Left ventricle myocardium inferior (tissue), 1 donor: ENCODE results near the gene MLEC. TPM values are rescaled to one million over a fixed set of nuclear protein-coding genes. Genes with fewer than 3 reads are reported as not detected.
A peak's percentile ranks its signal among the peaks of the same experiment; 100 is the strongest.

ENCODE experiments used
- DNase-seq: peaks from one replicate; pipeline ENCODE4 v3.0.0-alpha.2; 2020
- H3K27ac ChIP-seq: fragments of 200-600 bp; replicated peaks from 2 replicates; pipeline ENCODE4 v1.8.0; 2021
- H3K27me3 ChIP-seq: fragments of 200-600 bp; 2 replicates; pipeline ENCODE4 v1.8.0; 2021; ENCODE audit warnings: low read depth
- H3K36me3 ChIP-seq: fragments of 200-600 bp; 2 replicates; pipeline ENCODE4 v1.8.0; 2021
- H3K4me1 ChIP-seq: fragments of 200-600 bp; 2 replicates; pipeline ENCODE4 v1.8.0; 2021
- H3K4me3 ChIP-seq: fragments of 200-600 bp; 2 replicates; pipeline ENCODE4 v1.8.0; 2021; ENCODE audit warnings: mild to moderate bottlenecking, moderate library complexity
- H3K9me3 ChIP-seq: fragments of 200-600 bp; replicated peaks from 2 replicates; pipeline ENCODE4 v1.8.0; 2021
- CTCF ChIP-seq: fragments of 200-600 bp; IDR thresholded peaks from 2 replicates; pipeline ENCODE4 v1.8.0; 2021; ENCODE audit warnings: antibody characterized with exemption, mild to moderate bottlenecking, borderline replicate concordance
- intact Hi-C: fragments of 100-400 bp; cut with micrococcal nuclease; formaldehyde crosslinking; loops from one replicate; pipeline ENCODE4 v1.11.0; 2022
- total RNA-seq: library from RNA; stranded (reverse); fragmentation: NEBNext Ultra II Directional; extraction: Animal tissue kit (Norgen Biotek cat#: 25700); gene quantifications from one replicate; pipeline ENCODE4 v1.2.1, GENCODE V29; 2021
- donor health status: DM: no; HTN: yes; CAD: no; lungs with severe emphysema.

MLEC gene
- total RNA-seq, 1 donor from 2014 or later = 120 TPM

GRCh38 chr12:120718055-120718454 lies 31.1 kb downstream of the MLEC start:
- no peak overlapping the region for H3K4me3 ChIP-seq
- no peaks in the 10 kb centered on the region for H3K27me3 ChIP-seq
- peaks cover 95% of the 10 kb centered on the region for H3K36me3 ChIP-seq
- no peaks in the 10 kb centered on the region for H3K9me3 ChIP-seq
- no peak overlapping the region for H3K27ac ChIP-seq
- intact Hi-C loops = no loop called here
- peaks cover 34% of the 10 kb centered on the region for H3K4me1 ChIP-seq
- DNase-seq = no peak
- TF ChIP-seq CTCF = no peak

DNA sequence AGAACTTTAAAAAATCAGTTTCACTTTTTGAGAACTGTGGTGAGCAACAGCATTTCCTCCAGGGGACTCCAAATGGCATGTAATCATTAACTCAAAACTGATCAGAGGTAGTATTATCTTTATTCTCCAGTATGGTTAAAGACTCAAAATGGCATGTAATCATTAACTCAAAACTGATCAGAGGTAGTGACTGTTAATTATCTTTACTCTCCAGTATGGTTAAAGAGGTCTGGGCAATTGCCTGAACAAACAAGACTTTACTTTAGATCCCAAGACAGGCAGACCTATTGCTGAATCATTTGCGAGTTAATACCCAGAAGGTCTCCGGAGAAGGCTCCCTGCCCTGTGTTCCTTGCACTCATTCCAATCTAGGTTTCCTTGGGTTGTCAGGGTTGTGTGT lies 32.1 kb downstream of the MLEC start:
- peaks cover 100% of the 10 kb centered on the region for H3K36me3 ChIP-seq
- H3K9me3 ChIP-seq = no peaks in the 10 kb centered on the region
- intact Hi-C loops = no loop called here
- TF ChIP-seq CTCF = no peak
- peaks cover 25% of the 10 kb centered on the region for H3K4me1 ChIP-seq
- DNase-seq = no peak
- H3K4me3 ChIP-seq = no peak overlapping the region
- H3K27ac ChIP-seq = no peak overlapping the region
- H3K27me3 ChIP-seq = no peaks in the 10 kb centered on the region

DNA sequence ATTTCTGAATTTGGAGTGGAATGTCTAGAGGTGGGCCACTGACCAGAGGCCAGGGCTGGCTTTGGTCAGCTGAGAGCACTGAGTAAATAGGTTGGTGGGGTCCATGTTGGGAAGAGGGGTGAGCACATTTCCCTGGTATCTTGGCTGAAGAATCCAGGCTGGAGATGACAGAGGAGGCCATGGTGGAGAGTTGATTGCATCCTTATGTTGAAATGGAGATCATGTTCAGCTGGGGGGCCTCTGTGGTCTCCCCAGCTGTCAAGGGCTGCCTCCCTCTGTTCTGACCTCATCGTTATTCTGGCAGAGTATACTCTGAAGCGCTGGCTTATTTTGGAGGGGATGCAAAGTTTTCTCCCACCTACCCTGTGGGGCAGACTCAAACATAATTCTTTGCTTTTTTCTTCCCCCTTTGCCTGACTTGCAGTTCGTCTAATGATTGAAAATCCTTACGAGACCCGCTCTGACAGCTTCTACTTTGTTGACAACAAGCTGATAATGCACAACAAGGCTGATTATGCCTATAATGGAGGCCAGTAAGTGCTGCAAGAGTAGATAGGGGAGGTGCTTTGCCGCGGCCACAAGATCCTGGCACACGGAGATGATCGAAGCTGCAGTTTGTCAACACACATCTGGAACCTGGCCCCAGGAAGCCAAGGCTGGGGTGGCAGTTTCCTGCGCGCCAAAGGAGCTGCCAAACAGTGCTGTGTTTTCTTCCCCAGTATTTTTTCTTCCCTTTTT lies 32.7 kb downstream of the MLEC start:
- no peaks in the 10 kb centered on the region for H3K27me3 ChIP-seq
- peaks cover 98% of the 10 kb centered on the region for H3K36me3 ChIP-seq
- H3K9me3 ChIP-seq = no peaks in the 10 kb centered on the region
- no peak for DNase-seq
- peak overlapping the region; percentile 55 for H3K27ac ChIP-seq
- H3K4me3 ChIP-seq = no peak overlapping the region
- intact Hi-C loops = no loop called here
- TF ChIP-seq CTCF = no peak
- H3K4me1 ChIP-seq = peaks cover 25% of the 10 kb centered on the region

- Histone ChIP-seq H3K4me3 (no peak overlapping the region), H3K36me3 (peaks cover 90% of the 10 kb centered on the region), H3K4me1 (peaks cover 32% of the 10 kb centered on the region), H3K27me3 (no peaks in the 10 kb centered on the region), H3K9me3 (no peaks in the 10 kb centered on the region), H3K27ac (peak overlapping the region; percentile 55)
- no peak for TF ChIP-seq CTCF
- intact Hi-C loops = no loop called here
- DNase-seq = no peak
These were observed 33.5 kb downstream of the MLEC start for GRCh38 chr12:120720234-120720986.

DNA sequence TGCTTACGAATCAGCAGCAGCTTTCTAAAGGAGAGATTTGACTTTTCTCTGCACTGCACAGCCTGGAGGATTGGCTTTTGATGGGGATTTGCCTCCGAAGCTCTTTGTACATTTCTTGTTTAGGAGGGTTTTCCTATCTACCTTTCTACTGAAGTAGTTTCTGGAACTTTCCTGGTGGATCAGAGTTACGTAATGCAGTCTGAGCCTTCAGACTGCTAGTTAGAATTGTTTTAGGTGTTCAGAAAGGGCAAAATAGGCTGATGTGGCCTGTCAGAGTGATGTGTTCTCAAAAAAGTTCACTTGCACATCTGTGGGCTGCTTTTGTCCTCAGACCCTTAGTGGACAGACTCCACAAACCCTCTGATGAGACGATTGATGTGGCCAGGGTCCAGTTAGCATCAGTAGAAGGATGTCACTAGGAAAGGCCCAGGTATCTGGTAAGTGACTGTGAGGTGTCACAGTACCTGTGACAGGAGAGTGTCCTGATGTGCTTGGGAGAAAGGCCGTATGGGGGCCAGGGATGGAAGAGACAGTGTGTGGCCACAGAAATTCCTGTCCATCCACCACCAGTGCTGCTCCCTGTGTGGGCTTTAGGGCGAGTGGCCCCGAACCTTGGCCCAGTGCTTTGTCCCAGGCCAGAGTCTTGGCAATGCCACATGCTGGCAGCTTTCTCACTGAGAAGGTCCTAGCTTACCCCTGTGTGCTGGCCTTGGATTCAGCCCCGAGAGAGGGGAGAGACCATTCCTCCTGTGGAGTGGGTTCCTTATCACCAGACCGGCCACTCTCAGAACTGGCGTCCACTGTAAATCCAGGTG lies 34.2 kb downstream of the MLEC start:
- intact Hi-C loops = no loop called here
- peaks cover 39% of the 10 kb centered on the region for H3K4me1 ChIP-seq
- TF ChIP-seq CTCF = no peak
- H3K9me3 ChIP-seq = no peaks in the 10 kb centered on the region
- no peaks in the 10 kb centered on the region for H3K27me3 ChIP-seq
- H3K4me3 ChIP-seq = no peak overlapping the region
- DNase-seq = no peak
- peak overlapping the region; percentile 55 for H3K27ac ChIP-seq
- peaks cover 82% of the 10 kb centered on the region for H3K36me3 ChIP-seq
